Stimulated activated CD4-positive, alpha-beta T cell treated with anti-CD3 and anti-CD28 coated beads, Interleukin-2, amount 100 ng/mL, for 48 hours (primary cell): ENCODE data around the gene MATCAP1.

ENCODE experiments used
- DNase-seq, 2 donors: peaks; one replicate each; pipeline ENCODE4 v3.0.0-alpha.2; 2020

The MATCAP1 gene

DNA sequence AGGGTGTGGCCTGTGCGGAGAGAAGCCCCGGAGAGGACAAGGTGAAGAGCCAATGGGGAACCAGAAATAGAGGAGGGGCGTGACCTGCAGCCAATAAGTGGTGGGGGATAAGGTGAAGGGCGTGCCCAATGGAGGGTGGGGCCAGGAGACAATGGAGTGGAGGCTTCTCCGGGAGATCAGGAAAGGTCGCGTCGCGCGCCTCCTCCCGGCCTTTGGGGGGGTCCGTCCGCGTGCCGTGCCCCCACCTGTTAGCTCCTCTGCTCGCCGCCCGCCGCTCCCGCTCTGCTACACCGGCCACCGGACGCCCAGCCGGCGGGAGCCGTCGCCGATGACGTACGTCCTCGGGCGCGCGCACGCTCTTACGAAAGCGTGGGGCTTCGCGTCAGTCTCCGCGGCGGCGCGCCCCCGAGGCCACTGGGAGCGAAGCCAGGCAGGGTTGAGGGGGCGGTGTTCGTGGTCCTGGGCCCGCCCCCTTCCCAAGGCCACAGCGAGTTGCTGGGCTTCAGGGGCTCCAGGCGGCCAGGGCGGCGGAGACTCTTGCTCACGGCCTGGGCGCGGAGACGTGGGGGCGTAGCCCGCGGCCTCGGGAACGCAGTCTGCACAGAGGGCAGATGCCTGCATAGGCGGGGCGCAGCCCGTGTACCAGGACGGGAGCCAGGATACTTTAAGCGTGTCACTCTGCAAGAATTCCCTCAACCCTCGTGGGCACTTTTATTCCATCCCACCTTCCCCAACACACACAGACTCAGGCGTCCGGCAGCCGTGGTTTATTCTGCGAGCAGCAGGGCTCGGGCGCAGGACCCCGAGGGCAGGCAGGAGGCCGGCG, at the start of gene MATCAP1:
MATCAP1 (minus strand) TSS at position 337 of the 826 bp plus-strand sequence. CDS start 3,353 bp downstream, outside the sequence.
- DNase-seq: peak; percentile 84 to 88

DNA sequence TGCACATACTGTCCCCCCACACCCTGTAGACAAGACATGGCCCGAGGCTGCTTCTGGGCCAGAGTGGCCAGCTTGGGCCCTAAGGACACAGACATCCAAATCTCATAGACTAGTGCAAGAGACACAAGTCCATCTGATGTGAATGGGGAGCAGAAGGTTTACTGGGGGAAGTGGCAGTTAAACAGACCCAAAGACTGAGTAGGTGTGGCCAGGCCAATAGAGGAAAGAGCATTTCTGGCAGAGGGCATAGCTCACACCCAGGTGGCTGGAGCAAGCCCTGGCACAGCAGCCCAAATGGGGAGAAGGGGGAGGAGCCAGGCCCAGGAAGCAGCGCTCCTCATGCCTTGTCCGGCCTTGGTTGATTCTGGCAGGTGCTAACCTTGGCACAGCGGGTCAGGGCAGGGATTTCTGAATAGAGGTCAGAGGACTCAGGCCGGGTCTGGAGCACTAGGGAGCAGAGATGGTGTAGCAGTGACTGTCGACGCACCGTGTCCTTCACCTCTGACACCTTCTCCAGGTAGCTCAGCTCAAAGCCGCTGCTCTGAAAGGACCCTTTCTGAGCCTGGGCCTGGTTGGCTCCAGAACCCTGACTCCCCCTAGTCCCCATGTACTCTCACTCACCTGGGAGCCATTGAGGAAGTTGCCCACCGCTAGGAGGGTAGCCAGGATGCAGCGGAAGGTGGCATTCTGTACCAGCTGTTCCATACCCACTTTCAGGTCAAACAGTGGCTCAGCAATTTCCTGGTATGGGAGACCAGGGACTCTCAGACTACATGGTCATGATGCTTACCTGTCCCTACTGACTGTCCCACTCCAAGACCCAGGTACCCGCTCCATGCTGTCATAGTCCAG, 47.3 kb upstream of the MATCAP1 start:
- DNase-seq: no peak

DNA sequence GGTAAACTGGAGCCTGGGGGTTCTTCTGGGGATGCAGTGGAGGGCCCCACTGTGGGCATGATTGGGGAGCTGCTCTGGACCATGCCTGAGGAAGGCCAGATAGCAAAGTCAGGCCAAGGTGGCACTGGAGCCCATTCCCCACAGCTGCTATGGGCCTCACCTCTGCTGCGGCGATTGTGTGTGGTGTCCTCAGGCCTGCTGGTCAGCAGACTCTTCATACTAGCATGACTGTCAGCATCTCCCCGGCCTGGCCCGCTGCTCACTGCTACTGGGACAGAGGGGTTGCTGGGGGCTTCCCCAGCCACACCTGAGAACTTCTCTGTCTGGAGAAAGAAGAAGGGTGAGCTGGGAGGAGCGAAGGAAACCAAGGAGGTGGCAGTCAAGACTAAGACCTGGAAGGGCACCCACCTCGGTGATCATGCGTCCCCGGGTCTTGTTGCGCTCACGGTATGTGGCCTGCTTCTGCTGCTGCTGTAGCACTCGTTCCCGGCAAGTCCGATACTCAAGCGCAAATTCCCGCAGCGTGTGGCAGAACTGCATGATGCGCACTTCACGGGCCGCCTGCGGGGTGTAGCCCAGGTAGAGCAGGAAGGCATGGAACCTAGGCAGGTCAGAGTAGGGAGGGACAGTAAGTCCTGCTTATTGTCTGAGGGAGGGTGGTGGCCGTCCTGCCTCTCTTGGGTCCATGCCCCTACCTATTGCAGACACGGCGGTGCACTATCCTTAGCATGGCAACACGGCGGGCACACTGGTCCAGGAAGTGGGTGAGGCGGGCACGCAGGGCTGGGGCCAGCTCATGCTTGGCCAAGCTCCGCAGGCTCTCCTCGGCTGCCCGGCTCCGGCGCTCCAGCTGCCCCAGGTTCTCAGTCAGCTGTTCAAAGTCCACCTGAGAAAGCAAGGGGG, 46.4 kb upstream of the MATCAP1 start:
- DNase-seq: no peak

DNA sequence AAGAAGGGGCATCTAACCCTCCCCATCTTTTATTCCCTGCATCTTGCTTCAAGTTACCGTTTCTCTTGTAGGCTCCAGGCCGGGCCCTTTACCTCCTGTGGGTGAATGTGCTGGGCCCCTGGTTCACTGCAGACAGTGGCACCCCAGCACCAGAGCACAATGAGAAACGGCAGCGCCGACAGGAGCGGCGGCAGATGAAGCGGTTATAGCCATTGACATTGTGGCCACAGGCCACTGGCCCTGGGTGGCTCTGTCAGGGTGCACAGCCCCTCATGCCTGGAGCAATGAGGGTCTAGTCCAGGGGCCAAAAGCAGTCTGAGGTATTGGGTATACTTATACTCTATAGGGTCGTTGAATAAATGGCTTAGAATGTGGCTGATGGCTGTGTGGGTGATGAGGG, 45.1 kb upstream of the MATCAP1 start:
- DNase-seq: no peak

DNA sequence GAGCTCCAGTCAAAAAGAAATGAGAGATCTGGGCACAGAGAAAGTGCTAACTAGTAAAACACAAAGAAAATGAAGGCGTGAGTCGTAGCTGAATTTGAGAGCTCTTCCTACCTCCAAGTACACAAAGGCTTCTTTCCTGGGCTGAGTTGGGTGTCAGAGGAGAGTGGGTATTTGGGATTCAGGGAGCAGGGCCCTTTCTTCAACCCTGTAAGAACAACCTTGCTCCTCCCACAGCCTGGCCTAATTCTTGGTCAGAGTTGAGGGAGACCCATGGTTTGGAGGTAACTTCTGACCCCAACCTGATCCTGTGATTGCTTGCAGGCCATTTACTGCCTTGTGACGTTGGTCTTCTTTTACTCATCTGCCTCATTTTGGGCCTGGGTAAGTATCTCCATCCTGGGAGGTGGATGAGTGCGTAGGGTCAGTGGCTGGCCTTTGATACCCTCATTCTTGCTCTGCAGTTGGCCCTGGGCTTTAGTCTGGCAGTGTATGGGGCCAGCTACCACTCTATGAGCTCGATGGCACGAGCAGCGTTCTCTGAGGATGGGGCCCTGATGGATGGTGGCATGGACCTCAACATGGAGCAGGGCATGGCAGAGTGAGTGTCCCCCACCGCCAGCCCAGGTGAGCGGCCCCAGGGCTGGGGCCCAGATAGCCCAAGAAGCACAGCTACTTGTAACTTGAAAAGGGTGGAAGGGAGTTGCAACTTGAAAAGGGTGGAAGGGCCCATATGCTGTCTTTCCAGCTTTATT, 44.4 kb upstream of the MATCAP1 start:
- DNase-seq: no peak

DNA sequence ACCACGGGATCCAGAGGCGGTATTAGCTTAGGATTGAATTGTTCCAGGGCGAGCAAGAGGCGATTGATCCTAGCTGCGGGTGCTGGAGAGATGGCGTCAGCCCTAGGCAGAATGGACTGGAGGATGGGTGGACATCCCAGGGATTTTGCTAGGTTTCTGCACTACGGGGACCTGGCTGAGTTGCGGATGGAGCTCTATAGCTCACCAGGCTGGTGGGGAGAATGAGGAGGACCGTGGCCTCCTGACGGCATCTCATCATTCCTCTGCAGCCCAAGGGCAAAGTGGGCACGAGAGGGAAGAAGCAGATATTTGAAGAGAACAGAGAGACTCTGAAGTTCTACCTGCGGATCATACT, 43.8 kb upstream of the MATCAP1 start:
- DNase-seq: no peak

DNA sequence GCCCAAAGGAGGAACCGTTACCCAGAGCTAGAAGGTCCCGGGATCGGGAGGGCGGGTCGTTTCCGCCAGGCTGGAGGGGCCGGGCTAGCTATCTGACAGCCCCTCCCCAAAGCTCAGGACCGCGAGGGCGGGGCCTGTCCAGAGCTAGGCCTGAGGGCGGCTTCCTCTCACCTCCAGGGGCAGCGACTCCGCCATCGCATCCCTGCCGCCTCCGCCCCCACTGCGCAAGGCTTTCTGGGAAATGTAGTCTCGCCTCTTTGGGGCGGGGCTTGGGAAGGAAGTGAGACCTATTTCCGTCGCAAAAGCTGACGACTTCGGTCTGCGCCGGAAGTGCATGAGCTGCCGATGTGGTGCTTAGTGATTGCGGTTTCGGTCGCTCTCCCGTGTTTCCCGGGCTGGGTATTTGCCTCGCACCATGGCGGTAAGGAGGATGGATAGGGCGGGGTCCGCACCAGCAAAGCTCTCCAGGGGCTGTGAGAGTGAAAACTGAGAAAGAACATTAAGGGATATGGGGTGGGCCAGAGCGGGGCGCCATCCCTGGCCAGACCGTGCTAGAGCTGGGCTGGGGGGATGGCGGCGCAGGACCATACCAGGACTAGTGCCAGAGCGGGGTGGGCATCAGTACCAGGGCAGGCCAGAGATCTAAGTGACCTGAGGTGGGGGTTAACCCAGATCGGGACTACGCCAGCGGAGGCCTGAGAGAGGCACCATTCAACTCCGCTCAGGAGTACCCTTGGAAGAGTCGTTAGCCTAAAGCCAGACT, 43.2 kb upstream of the MATCAP1 start, which contains the start of gene TMEM208:
TMEM208 (plus strand) TSS at position 327 of the 763 bp plus-strand sequence; CDS start at position 416, 89 bp downstream.
- DNase-seq: peak; percentile 99

DNA sequence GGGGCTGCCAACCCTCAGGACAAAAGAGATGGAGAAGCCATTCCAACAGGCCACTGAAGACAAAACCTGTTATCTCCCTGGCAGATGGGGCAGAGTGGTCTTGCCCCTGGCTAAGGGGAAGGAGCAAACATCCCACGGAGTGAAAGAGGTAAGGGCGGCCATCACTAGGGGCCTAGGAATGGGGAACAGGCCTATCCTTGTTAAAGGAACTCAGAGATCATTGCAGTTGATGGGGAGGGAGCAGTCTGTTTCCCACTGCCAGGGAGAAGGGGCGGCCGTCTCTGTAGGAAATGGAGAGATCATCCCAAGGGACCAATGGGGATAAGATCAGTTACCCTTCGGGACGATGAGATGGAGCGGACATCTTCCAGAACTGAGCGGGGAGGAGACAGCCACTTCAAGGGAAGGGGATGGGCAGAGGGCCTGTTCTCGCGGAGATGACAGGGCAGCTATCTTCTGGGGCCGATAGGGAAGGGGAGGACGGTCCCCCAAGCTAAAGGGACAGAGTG, 42.6 kb upstream of the MATCAP1 start:
- DNase-seq: no peak

DNA sequence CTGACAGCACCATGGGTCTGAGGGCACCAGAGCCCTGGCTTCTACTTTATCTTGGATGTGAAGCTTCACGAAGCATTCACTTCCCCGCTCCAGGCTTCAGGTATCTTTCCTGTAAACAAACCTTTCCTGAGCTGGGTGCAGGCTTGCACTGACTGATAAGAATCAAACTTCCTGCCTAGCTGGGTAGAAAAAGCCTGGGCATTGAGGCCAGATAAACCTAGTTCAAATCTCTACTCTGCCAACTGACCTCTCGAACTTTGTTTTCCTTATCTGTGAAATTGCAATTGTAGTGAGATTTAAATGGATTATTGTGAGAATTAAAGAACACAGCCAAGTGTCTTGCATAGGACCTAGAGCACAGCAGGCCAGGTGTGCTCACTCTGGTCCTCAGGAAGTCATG, 40.2 kb upstream of the MATCAP1 start:
- no peak for DNase-seq

DNA sequence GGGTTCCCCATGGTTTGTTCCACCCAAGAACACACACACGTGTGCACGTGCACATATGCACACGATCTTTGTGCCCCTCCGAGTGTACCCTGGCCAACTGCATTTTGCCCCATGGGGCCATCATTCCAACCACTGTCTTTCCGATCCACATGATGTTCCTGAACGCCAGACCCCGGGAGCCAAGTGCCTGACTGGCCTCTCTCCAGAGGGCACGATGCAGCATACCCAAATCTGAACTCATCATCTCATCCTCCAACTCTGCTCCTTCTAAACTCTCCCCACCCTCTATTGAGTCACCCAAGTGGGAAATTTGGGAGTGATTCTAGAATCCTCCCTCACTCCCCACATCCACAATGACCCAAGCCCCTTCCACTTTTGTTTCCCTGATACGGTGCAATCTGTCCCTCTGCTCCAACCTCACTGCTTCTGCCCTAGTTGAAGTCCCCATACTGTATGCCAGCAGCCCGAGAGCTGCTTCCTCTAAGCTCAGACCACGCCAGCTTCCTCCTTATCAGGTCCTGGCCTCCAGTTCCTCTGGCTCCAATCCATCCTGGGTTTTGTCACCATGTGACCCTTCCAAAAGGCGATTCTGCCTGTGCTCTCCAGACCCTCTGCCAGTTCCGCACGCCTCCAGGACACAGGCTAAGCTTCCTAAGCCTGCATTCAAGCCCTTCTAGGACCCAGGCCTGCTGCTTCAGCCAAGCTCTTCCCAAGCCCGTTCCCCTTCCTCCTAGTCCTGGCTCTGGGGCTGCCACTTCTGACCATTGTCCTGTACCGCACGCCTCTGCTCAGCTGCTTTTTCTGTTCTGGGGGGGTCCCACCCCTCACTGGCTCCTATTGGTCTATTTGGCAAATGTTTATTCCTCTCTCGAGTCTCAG, 33.1 kb upstream of the MATCAP1 start:
- DNase-seq: no peak

DNA sequence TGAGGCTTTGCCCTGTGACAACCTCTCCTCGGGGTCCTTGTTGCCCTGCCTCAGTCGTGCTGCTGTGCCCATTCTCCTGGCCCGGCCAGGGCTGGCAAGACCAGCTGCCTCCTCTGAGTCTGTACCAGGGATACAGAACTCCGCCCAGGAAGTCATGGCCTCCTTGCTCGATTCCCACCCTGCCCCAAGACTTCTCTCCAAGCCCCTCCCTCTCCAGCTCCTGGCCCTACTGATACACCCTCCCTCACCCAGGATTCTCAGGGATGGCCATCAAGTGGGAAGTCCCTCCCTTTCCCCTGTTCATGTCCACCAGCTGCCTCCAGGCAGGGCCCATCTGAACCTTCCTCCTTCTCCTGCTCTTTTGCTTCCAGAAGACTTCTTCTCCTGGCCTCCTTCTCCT, 31.9 kb upstream of the MATCAP1 start:
- DNase-seq: no peak

DNA sequence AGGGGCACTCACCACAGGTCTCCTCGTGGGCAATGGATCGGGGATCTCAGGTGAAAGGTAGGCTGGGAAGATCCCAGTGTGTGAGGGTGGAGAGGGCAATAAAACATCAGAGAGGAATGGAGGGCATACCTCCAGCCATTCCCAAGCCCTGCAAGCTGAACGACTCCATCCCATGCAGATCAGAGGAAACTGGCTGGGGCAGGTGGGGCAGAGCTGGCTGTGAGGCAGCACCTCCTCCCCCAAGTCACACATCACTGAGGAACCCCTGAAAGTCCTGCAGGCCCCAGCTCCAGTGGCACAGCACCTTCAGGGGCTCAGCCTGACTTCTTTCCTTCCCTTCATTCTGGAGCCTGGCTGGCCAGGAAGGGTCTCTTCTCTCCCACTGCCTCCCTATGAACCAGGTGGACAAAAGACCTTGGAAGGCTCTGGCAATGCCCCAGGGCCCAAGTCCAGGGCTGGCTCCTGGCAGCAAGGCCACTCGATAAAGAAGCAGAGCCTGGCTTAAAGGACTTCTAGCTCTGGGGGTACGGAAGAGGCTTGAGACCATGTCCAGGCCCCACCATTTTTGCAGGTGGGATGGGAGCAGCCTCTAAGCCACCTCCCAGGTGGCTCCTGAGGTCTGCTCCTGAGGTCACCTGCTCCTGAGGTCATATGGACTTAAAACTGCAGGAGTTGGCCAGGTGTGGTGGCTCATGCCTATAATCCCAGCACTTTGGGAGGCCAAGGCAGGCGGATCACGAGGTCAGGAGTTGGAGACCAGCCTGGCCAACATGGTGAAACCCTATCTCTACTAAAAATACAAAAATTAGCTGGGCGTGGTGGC, 29.6 kb upstream of the MATCAP1 start:
- DNase-seq: no peak

DNA sequence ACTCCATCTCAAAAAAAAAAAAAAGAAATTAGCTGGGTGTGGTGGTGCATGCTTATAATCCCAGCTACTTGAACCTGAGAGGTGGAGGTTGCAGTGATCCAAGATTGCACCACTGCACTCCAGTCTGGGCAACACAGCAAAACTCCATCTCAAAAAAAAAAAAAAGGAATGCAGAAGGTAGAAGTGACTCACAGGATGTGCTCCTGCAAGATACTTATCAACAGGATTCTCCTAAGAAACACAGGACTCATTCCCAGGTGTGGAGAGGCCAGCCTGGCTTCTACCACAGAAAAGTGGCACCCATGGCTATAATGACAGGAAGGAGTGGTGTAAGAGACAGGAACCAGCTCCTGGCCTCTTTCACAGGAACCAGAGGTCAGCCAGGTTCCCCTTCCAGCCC, 29.0 kb upstream of the MATCAP1 start:
- DNase-seq: no peak

DNA sequence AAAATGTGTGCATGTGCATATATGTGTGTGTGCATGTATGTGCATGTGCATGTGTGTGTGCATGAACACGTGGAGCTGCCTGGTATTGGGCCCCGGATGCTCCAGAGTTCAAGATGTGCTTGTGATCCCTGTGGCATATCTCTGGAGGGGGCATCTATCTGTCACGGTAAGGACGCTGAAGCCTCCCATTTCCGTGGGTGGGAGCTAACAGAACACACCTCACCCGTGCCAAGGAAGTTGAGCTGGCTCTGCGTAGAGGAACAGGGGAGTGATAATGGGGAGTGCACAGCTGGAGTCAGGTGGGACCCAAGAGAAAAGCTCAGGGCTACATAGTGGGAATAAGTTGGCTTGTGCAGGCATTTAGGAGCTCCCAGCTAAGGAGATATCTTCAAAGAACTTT, 27.9 kb upstream of the MATCAP1 start:
- DNase-seq: no peak

DNA sequence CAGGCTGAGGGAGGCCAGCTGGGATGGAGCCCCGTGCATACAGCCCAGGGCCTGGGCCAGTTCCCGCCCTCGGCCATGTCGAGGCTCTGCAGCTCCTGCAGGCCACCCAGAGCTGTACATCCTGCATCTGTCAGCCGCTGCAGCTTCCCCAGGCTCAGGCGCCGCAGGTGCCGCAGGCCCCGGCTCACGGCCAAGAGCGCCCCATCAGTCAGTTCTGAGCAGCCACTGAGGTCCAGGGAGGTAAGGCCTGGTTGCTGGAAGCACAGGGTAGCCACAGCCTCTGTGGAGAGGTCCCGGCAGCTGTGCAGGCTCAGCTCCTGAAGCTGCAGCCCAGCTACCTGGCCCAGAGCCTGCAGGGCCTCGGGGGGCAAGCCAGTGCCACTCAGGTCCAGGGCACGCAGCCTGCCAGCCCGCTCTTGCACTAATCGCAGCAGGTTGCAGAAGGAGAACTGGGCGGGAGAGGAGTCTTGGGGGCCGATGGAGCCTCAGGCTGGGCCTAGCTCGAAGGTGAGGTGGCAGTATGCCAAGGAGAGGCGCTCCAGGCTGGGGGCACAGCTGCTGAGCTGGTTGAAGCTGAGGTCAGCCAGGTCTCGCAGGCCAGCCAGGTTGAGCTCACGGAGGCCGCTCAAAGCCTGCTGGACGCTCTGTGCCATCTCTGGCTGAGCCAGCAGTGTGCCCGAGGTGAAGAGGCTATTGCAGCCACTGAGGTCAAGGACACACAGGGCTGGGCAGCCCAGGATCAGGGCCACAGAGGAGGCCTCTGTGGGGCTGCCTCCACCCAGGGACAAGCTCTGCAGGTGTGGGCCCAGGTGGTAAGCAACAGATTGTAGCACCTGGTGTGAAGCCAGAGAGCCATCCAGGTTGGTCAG, 26.5 kb upstream of the MATCAP1 start:
- no peak for DNase-seq

DNA sequence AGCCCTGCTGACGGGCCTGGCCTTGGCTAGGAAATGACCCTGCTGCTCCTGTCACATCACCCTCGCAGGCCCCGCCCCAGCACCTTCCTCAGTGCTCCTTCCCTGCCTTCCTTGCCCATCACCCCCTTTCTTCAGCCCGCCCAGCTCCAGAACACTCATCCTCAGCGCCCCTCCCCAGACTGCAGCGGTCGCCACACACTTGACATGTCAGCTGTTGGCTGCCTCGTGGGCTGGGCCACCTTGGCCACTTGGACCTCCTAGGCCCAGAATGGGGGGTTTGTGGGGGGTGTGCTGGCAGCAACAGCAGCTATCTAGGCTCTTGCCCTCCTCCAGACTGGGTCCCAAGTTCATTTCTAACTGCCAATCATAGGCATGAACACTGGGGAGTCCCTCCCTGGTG, 25.8 kb upstream of the MATCAP1 start:
- DNase-seq: no peak

DNA sequence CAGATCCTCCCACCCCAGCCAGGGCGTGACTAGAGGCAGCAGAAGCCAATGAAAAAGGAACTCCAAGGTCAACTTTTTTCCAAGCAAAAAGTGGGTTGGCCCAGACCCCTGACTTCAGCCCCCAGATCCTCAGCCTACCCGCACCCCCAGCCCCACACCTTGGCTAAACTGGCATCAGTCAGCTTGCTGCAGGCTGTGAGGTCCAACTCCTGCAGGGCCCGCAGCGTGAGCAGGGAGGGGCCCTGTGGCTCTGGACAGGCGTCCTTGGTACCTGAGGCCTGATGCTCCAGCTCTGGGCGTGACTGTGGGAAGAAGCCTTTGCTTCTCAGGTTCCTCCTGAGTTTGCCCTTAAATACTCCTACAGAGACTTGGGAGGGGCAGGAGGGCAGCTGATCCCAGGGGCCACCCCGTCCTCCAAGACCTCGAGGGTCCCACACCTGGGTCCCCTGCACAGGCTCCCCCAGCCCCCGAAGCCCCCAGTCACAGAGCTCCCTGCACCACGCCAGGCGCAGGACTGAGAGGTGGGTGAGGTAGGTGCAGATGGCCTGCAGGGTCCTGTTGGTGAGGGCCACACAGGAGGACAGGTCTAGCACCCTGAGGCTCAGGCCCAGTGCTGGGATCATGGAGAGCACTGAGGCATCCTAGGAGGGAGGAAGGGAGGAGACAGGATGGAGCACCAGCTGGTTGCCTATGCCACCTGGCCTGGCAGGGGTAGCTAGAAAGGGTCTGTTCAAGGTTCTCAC, 24.6 kb upstream of the MATCAP1 start:
- no peak for DNase-seq
